ENCODE data around the gene CORO2B.

Gene CORO2B

GRCh38 chr15:68699881-68700454, 121.2 kb downstream of the CORO2B start:
- no peak for DNase-seq (ENCODE audit: low spot score)

GRCh38 chr15:68700455-68701123, 121.8 kb downstream of the CORO2B start:
- DNase-seq (ENCODE audit: low spot score), result peak; percentile 20

DNA sequence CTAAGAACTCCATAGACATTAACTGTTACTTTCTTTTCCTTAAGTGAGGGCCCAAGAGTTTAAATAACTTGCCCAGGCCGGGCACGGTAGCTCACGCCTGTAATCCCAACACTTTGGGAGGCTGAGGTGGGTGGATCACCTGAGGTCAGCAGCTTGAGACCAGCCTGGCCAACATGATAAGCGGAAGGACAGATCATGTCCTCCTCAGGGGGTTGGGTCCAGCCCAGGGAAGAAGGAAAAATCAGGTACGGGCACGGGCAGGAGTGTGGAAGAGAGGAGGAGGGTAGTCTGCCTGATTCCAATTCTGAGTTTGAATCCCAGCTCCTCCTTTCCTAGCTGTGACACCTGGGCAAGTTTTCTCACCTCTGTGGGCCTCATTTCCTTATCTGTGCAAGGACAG, 123.1 kb downstream of the CORO2B start:
- DNase-seq (ENCODE audit: low spot score), result no peak

DNA sequence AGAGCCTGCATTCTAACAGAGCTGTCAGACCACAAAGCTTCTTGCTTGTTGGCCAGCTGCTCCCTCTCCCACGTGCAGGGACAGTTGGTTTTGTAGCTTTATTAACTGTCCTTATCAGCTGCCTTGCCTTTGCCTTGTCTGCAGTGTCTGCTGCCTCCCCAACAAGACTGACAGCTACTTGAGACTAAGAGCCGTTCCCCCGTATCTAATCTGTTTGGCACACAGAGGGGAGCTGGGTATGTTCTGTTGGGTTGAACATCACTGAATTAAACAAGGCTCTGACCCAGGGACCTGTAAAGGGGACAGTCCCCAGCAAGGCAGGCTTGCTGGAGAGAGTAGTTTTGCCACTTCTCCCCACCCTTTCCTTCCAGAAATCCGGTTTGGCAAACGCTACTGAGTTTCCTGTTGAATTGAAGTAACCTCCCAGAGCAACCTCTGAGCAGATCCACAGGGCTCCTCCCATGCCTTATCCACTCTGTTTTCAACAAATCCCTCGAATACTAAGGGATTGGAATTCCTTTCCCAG, 125.8 kb downstream of the CORO2B start:
- DNase-seq (ENCODE audit: low spot score), result no peak

GRCh38 chr15:68706256-68706655, 127.5 kb downstream of the CORO2B start:
- no peak for DNase-seq (ENCODE audit: low spot score)

GRCh38 chr15:68706931-68707330, 128.1 kb downstream of the CORO2B start:
- no peak for DNase-seq (ENCODE audit: low spot score)

- no peak for DNase-seq (ENCODE audit: low spot score)
Measured at GRCh38 chr15:68707386-68707785, 128.6 kb downstream of the CORO2B start.

DNA sequence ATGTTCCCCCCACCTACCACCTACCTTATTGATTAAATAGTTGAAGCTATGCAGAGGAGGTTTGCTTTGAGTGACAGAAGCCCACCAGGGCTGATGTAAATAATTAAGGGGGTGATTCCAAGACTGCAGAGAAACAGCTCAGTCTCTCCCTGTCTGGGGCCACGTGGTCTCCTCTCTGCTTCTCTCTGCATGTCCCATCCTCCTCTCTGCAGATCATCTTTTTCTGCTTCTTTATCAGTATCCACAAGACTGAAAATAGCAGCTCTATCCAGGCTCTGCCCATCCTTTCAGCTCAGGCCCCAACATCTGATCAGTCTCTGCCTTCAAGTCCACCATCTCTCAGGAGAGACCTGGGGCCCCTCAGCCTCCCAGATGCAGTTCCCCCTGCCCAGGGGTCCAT, 131.1 kb downstream of the CORO2B start:
- no peak for DNase-seq (ENCODE audit: low spot score)

GRCh38 chr15:68710536-68710935, 131.7 kb downstream of the CORO2B start:
- no peak for DNase-seq (ENCODE audit: low spot score)

DNA sequence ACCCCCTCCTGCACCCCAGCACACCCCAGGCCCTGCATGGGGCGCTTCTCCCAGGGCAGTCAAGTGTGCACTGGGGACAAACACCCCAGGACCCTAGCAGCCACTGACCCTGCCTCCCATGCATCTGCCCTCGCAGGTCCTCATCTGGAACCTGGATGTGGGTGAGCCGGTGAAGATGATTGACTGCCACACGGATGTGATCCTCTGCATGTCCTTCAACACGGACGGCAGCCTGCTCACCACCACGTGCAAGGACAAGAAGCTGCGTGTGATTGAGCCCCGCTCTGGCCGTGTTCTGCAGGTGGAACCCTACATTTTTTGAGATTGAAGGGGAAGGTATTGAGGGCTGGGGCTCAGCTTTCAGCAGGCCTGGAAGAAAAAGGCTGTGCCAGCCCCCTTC, 132.6 kb downstream of the CORO2B start:
- DNase-seq (ENCODE audit: low spot score), result no peak

- peak; percentile 74 for DNase-seq (ENCODE audit: low spot score)
Measured at GRCh38 chr15:68712886-68713285, 134.1 kb downstream of the CORO2B start.

GRCh38 chr15:68713874-68714273, 135.1 kb downstream of the CORO2B start:
- DNase-seq (ENCODE audit: low spot score), result no peak

DNA sequence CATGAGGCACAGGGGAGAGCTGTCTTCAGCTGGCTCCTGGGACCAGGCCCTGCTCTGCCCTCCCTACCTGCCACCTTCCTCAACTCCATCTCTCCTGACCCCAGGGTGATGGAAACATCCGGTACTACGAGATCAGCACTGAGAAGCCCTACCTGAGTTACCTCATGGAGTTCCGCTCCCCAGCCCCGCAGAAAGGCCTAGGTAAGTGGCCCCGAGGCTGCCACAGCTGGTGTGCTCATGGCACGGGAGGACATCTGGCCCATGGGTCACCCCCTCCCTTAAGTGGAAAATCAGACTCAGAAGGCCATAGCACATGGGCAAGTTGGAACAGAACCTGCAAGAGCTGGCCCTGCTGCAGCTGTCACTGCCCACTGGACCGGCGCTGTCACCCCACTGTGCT, 136.3 kb downstream of the CORO2B start:
- no peak for DNase-seq (ENCODE audit: low spot score)

DNA sequence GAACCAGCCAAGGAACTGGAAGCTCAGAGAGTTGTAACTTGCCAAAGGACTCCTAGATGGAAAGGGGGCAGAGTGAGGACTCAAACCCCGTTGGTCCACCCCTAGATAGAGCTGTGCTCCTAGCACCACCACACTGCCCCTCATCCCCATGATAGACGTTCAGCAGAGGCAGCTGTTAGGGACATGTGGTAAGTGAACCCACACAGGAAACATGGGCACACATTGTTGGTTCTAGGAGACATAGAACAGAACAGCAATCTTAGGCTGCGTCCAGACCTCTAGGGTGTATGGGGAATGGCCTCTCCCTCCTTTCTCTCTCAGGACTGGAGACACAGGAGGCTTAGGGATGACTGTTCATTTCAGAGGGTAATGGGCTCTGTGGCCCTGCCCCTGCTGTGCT, 139.2 kb downstream of the CORO2B start:
- no peak for DNase-seq (ENCODE audit: low spot score)

GRCh38 chr15:68718468-68718867, 139.7 kb downstream of the CORO2B start:
- DNase-seq (ENCODE audit: low spot score), result no peak

- DNase-seq (ENCODE audit: low spot score), result no peak
Measured at GRCh38 chr15:68719051-68719450, 140.3 kb downstream of the CORO2B start.

GRCh38 chr15:68719672-68720071, 140.9 kb downstream of the CORO2B start:
- DNase-seq (ENCODE audit: low spot score), result no peak

- DNase-seq (ENCODE audit: low spot score), result no peak
Measured at GRCh38 chr15:68721886-68722285, 143.1 kb downstream of the CORO2B start.

GRCh38 chr15:68725736-68726135, 146.9 kb downstream of the CORO2B start:
- no peak for DNase-seq (ENCODE audit: low spot score)

DNA sequence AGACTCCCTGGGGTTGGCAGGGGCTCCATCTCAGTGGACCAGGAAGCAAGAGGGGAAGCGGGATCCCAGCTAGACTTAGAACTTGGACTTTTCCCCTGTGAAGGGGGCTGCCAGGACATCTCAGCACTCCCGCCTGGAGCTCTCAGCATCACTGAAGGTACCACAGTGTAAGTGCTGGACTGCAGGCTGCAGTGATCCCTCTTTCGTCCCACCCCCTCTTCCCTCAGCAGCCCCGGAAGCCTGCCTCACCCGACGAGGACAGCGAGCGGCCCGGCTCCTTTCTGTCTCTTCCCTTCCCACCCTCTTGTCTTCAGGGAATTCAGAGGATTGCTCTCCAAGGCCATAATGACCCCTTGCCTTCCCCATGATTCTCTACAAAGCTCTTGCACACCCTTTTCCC, 147.5 kb downstream of the CORO2B start:
- no peak for DNase-seq (ENCODE audit: low spot score)

DNA sequence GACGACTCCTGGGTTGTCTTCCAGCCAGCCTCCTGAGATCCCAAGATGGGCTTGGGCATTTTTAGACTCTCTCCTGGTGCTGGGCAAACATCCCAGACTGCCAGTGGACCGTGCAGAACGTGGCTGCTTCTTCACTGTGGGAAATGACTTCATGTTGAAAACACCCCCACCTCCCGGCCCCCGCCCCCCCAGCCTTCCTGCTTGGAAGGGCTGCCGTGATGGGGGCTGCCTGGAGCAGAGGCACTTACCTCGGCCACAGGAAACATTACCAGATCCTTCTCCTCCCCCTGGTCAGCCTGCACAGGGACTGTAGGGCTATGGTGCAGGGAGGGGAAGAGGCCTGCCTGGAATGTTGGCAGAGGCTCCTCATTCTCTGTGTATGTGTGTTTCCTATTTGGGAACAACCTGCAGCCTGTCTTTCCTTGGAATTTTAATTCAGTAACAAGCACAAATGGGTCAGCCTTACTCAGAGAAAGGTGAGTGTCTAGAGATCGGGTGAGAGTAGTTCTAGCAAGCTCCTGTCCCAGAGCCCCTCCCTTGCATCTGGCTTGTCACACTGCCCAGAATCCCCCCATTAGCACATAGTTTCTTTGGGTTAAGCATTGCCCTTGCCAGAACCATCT, 151.1 kb downstream of the CORO2B start:
- DNase-seq (ENCODE audit: low spot score), result peak; percentile 86

DNA sequence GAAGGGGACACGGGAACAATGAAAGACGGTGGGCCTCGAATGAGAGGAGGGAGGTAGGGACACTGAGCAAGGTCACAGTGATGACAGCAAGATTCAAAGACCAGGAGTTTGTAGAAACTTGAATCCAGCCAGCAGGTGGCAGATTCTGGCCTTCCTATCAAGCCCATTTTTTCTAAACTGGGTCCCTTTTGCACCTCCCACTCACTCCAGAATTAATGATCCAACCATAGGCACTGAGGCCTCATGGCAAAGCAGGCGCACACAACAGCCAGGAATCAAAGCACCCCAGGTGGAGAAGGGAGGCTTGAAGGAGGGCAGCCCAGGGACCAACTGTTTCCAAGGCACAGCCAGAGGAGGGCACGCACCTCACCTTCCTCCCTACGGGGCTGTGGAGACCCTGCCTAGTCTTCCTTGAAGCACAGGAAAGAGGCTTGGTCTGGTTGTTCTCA, 151.7 kb downstream of the CORO2B start:
- DNase-seq (ENCODE audit: low spot score), result peak; percentile 67

Data from kidney tubule cell (primary cell).